HepG2 (cell line): ENCODE results near the gene HLF. TPM values are rescaled to one million over a fixed set of nuclear protein-coding genes. Genes with fewer than 3 reads are reported as not detected.

Experiments
- GTF3A ChIP-seq: sonication (generic); formaldehyde crosslinking; conservative IDR thresholded peaks from 2 replicates; pipeline ENCODE4 v1.4.0; 2020; ENCODE audit warnings: mild to moderate bottlenecking, missing genetic modification reagents
- HIC2 ChIP-seq: sonication (generic); formaldehyde crosslinking; IDR thresholded peaks from 2 replicates; pipeline ENCODE4 v1.9.0; 2022; ENCODE audit warnings: low read depth, missing genetic modification reagents
- JARID2 ChIP-seq: sonication (generic); formaldehyde crosslinking; IDR thresholded peaks from 2 replicates; pipeline ENCODE4 v1.8.1; 2023; ENCODE audit warnings: missing genetic modification reagents, inconsistent platforms; ENCODE audit not compliant: insufficient replicate concordance
- JUN ChIP-seq: sonication (generic); formaldehyde crosslinking; IDR thresholded peaks from 2 replicates; pipeline ENCODE4 v1.4.0; 2020; ENCODE audit warnings: mild to moderate bottlenecking, missing genetic modification reagents
- KDM5B ChIP-seq: sonication (generic); formaldehyde crosslinking; IDR thresholded peaks from 2 replicates; pipeline ENCODE4 v1.4.0; 2020; ENCODE audit warnings: missing genetic modification reagents, mild to moderate bottlenecking, borderline replicate concordance
- MAX ChIP-seq: IDR thresholded peaks from 2 replicates; pipeline ENCODE4 v1.6.1; 2012; ENCODE audit warnings: inconsistent platforms
- NCOA2 ChIP-seq: sonication (generic); formaldehyde crosslinking; IDR thresholded peaks from 2 replicates; pipeline ENCODE4 v1.8.0; 2022; ENCODE audit warnings: inconsistent platforms
- NONO ChIP-seq, 2 experiments: fragments of 450-650 bp in 1 of 2; sonication (generic) in 1 of 2; formaldehyde crosslinking in 1 of 2; IDR thresholded peaks in 1 of 2; conservative IDR thresholded peaks in 1 of 2; 2 replicates each; pipeline versions ENCODE4 v1.6.1 to v1.8.0; 2017 to 2022; ENCODE audit warnings: mild to moderate bottlenecking in 1 of 2, missing genetic modification reagents in 1 of 2, moderate library complexity in 1 of 2
- SSRP1 ChIP-seq: IDR thresholded peaks from 2 replicates; pipeline ENCODE4 v1.6.1; 2016; ENCODE audit warnings: control low read depth
- TBP ChIP-seq: sonication (generic); formaldehyde crosslinking; IDR thresholded peaks from 2 replicates; pipeline ENCODE4 v1.5.0; 2020; ENCODE audit warnings: missing genetic modification reagents
- ZBTB40 ChIP-seq, 2 experiments: fragments of 450-650 bp in 1 of 2; sonication (generic) in 1 of 2; formaldehyde crosslinking in 1 of 2; IDR thresholded peaks; 2 replicates each; pipeline versions ENCODE4 v1.6.1 to v1.8.0; 2016 to 2022; ENCODE audit warnings: antibody characterized with exemption in 1 of 2, mild to moderate bottlenecking in 1 of 2, missing genetic modification reagents in 1 of 2
- ZEB1 ChIP-seq: IDR thresholded peaks from 2 replicates; pipeline ENCODE4 v1.6.1; 2012; ENCODE audit warnings: mild to moderate bottlenecking, low read depth, inconsistent platforms; ENCODE audit not compliant: insufficient replicate concordance
- ZNF205 ChIP-seq: IDR thresholded peaks from 2 replicates; pipeline ENCODE4 v1.6.1; 2018; ENCODE audit warnings: missing biosample characterization, missing genetic modification reagents
- ZNF230 ChIP-seq: sonication (generic); formaldehyde crosslinking; IDR thresholded peaks from 2 replicates; pipeline ENCODE4 v1.4.0; 2020; ENCODE audit warnings: mild to moderate bottlenecking, missing genetic modification reagents
- ZNF713 ChIP-seq: sonication (generic); formaldehyde crosslinking; IDR thresholded peaks from 2 replicates; pipeline ENCODE4 v1.4.0; 2020; ENCODE audit warnings: mild to moderate bottlenecking, missing genetic modification reagents
- ZNF800 ChIP-seq: sonication (generic); formaldehyde crosslinking; IDR thresholded peaks from 2 replicates; pipeline ENCODE4 v1.4.0; 2020; ENCODE audit warnings: missing genetic modification reagents
- polyA plus RNA-seq, 8 experiments: library from polyadenylated mRNA; depleted of rRNA in 3 of 8; stranded (reverse) in 7 of 8; unstranded in 1 of 8; fragments of >200 nt; fragmentation: Illumina TruSeq in 4 of 8; extraction: Trizol in 4 of 8; gene quantifications; 2 replicates each; pipeline versions ENCODE4 v1.2.1 to v1.2.3, GENCODE V29; 2011 to 2016; ENCODE audit warnings: low read depth in 4 of 8, missing spikeins in 1 of 8, mixed read lengths in 1 of 8; ENCODE audit not compliant: insufficient read depth in 1 of 8
- total RNA-seq, 5 experiments: library from RNA; depleted of rRNA; stranded (reverse); fragments of >200 nt; fragmentation: Illumina TruSeq; extraction: Trizol; gene quantifications; 2 replicates each; pipeline ENCODE4 v1.2.3, GENCODE V29; 2016; ENCODE audit warnings: low read depth in 1 of 5

HLF gene
- total and polyA plus RNA-seq, 2 of the 13 experiments (the other 11 are each of a cell fraction or from before 2014, with no cell fraction given), result 202 to 346 TPM

- TF ChIP-seq HIC2 (CRISPR knock-in tag), result peak; percentile 54; the same call in 1 of the 2 replicates
- TF ChIP-seq ZNF205 (CRISPR knock-in tag), result no peak
- peak; percentile 64 for TF ChIP-seq NCOA2
- TF ChIP-seq ZEB1, result no peak
- TF ChIP-seq ZNF230 (CRISPR knock-in tag), result no peak
- TF ChIP-seq SSRP1 (CRISPR knock-in tag), result peak; percentile 98
- no peak for TF ChIP-seq TBP (CRISPR knock-in tag)
- TF ChIP-seq ZBTB40 (IDR thresholded peaks at IDR 0.05), result no peak
- no peak for TF ChIP-seq ZBTB40 (CRISPR knock-in tag; IDR thresholded peaks at IDR 0.05)
- peak; percentile 30; the same call in 1 of the 2 replicates for TF ChIP-seq KDM5B (CRISPR knock-in tag)
- no peak for TF ChIP-seq JUN (CRISPR knock-in tag)
- TF ChIP-seq NONO (IDR thresholded peaks at IDR 0.05), result no peak
- no peak for TF ChIP-seq NONO (CRISPR knock-in tag; conservative IDR thresholded peaks at IDR 0.05)
- no peak for TF ChIP-seq JARID2 (CRISPR knock-in tag)
- no peak for TF ChIP-seq ZNF800 (CRISPR knock-in tag)
- TF ChIP-seq ZNF713 (CRISPR knock-in tag), result no peak; the same call in 1 of the 2 replicates
- TF ChIP-seq GTF3A (CRISPR knock-in tag), result no peak
- peak; percentile 8; the same call in 1 of the 2 replicates for TF ChIP-seq MAX
Observed at GRCh38 chr17:55283256-55283965, 18.7 kb downstream of the HLF start (continued).
